Epithelial cell of esophagus (primary cell): ENCODE measurements around the gene INCENP.

ENCODE experiments used
- DNase-seq: peaks from one replicate; pipeline ENCODE4 v3.0.0; 2010; ENCODE audit warnings: low read depth
- H3K4me3 ChIP-seq: 2 replicates; pipeline ENCODE4 v1.5.1; 2011; ENCODE audit warnings: mild to moderate bottlenecking, low read length, control low read depth
- TF ChIP-seq, protein P1 (sequence below): IDR thresholded peaks from 2 replicates; pipeline ENCODE4 v1.5.1; 2011; ENCODE audit warnings: low read depth, mild to moderate bottlenecking, low read length, control low read depth, inconsistent platforms; ENCODE audit not compliant: insufficient read depth; ENCODE audit errors: missing control alignments

Gene INCENP

DNA sequence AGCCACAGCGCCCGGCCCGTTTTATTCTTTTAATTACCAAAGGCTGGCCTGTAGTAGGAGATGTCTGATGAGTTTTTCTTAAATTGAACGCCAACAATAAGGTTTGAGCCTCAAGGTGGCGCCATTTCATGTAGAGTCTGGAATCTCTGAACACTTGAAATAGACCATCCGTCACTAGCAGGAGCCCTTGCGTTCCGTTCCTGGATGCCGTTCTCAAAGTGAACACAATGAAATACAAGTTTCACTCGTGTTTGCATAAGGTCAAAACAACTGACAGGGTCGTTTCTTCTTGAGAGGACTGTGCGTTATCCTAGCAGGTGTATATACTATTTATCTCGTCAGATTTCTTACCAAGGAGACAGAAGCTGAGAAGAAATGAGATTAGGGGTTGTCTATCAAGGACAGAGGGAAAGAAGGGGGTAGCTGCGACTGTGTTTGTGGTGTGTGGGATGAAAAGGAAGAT is 47.5 kb downstream of the INCENP start:
- DNase-seq: peak; percentile 83
- no peak overlapping the region for H3K4me3 ChIP-seq
- TF ChIP-seq, protein P1, sequence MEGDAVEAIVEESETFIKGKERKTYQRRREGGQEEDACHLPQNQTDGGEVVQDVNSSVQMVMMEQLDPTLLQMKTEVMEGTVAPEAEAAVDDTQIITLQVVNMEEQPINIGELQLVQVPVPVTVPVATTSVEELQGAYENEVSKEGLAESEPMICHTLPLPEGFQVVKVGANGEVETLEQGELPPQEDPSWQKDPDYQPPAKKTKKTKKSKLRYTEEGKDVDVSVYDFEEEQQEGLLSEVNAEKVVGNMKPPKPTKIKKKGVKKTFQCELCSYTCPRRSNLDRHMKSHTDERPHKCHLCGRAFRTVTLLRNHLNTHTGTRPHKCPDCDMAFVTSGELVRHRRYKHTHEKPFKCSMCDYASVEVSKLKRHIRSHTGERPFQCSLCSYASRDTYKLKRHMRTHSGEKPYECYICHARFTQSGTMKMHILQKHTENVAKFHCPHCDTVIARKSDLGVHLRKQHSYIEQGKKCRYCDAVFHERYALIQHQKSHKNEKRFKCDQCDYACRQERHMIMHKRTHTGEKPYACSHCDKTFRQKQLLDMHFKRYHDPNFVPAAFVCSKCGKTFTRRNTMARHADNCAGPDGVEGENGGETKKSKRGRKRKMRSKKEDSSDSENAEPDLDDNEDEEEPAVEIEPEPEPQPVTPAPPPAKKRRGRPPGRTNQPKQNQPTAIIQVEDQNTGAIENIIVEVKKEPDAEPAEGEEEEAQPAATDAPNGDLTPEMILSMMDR: peak; percentile 70

DNA sequence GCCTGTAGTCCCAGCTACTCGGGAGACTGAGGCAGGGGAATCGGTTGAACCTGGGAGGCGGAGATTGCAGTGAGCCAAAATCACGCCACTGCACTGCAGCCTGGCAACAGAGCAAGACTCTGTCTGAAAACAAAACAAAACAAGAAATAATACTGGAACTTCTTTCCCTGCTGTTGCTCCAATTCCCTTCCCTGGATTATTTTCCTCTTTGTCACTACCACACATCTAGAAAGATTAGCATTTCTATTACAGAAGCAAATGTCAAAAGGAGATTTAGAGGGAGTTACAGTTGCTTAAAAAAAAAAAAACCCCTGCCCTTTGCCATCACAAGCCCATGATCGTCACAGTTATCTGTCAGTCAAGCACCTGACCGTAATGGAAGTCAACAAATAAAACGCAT is 48.5 kb downstream of the INCENP start:
- TF ChIP-seq, protein P1: no peak
- DNase-seq: no peak
- H3K4me3 ChIP-seq: no peak overlapping the region

DNA sequence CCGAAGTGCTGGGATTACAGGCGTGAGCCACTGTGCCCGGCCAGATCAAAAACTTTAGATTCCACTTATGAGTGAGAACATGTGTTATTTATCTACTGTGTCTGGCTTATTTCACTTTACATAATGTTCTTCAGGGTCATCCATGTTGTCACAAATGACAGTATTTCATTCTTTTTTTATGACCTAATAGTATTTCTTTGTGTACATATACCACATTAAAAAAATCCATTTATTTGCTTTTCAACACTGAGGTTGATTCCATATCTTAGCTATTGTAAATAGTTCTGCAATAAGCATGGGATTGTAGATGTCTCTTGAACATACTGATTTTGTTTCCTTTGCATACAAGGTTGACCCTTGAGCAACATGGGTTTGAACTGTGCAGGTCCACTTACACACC is 53.0 kb downstream of the INCENP start:
- TF ChIP-seq, protein P1: no peak
- no peak overlapping the region for H3K4me3 ChIP-seq
- DNase-seq: no peak

DNA sequence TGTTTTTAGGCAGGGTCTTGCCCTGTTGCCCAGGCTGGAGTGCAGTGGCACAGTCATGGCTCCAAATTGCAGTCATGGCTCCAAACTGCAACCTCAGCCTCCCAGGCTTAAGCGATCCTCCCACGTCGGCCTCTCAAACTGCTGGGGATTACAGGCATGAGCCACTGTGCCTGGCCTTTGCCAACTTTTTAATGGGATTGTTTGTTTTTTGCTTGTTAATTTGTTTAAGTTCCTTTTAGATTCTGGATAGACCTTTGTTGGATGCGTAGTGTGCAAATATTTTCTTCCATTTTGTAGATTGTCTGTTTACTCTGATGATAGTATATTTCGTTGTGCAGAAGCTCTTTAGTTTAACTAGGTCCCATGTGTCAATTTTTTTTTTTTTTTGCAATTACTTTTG is 56.2 kb downstream of the INCENP start:
- no peak for DNase-seq
- TF ChIP-seq, protein P1: no peak
- H3K4me3 ChIP-seq: no peak overlapping the region

DNA sequence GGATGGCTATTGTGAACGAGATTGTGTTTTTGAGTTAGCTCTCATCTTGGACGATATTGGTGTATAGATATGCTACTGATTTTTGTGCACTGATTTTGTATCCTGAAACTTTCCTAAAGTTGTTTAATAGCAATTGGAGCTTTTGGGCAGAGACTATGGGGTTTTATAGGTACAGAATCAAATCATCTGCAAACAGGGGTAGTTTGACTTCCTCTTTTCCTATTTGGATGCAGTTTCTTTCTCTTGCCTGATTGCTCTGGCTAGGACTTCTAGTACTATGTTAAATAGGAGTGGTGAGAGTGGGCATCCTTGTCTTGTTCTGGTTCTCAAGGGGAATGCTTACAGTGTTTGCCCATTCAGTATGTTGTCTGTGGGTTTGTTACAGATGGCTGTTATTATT is 57.3 kb downstream of the INCENP start:
- H3K4me3 ChIP-seq: no peak overlapping the region
- TF ChIP-seq, protein P1: no peak
- DNase-seq: no peak

DNA sequence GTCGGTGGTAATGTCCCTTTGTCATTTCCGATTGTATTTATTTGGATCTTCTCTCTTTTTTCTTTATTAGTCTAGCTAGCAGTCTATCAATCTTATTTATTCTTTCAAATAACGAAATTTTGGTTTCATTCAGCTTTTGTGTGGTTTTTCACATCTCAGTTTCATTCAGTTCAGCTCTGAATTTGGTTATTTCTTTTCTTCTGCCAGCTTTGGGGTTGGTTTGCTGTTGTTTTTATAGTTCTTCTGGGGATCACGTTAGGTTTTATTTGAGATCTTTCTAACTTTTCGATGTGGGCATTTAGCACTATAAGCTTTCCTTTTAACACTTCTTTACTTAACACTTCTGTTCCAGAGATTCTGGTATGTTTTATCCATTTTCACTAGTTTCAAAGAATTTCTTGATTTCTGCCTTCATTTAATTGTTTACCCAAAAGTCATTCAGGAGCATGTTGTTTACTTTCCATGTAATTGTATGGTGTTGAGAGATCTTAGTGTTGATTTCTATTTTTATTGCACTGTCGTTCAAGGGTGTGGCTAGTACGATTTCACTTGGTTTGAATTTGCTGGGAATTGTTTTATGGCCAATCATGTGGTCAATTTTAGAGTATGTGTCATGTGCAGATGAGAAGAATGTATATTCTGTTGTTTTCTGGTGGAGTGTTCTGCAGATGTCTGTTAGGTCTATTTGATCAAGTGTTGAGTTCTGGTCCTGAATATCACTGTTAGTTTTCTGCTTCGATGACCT is 58.5 kb downstream of the INCENP start:
- no peak overlapping the region for H3K4me3 ChIP-seq
- DNase-seq: no peak
- TF ChIP-seq, protein P1: no peak

DNA sequence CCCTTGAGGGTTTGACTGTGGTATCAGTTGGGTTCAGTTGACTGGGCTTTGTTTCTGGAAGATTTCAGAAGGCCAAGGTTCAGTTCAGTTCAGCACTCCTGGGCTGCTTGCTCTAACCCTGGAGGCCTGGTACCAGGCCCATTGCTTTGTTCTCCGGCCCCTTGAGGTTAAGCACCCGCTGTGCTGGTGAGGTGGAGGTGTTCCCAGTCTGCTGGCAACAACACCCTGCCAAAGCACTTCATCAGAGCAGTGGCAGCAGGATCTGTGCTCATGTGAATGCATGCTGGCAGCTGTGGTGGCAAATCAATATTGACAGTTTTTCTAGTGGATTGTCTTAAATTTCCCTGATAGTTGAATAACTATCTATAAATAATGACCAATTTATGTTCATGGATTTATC is 62.4 kb downstream of the INCENP start:
- TF ChIP-seq, protein P1: no peak
- no peak for DNase-seq

More for the DNA sequence above, 62.4 kb downstream of the INCENP start:
- no peak overlapping the region for H3K4me3 ChIP-seq
